ENCODE data around the gene ADAM29. TPM values are rescaled to one million over a fixed set of nuclear protein-coding genes. Genes with fewer than 3 reads are reported as not detected.

Gene ADAM29
- total and polyA plus RNA-seq, 7 donors: not detected

DNA sequence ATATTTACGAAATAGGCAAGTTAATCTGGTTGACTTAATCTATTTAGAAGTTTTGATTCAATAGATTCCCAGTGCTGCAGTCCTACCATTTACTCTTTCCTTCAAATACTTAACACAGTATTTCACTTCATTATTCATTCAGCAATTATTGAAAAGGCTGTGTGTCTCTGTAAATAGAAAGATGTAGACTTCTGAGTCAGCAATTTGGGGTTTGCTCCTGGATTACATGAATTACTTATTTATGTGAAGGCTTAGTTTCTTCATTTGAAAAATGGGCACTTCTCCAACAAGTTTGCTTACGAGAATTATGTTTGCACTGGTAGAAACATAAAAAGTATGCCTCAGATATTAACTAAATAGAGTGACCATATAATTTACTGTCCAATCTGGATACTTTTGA lies 17.4 kb downstream of the ADAM29 start:
- DNase-seq: no peak
- no peaks in the 10 kb centered on the region for H3K36me3 ChIP-seq
- no peak overlapping the region for H3K27ac ChIP-seq
- H3K27me3 ChIP-seq: no peaks in the 10 kb centered on the region
- no peaks in the 10 kb centered on the region for H3K9me3 ChIP-seq
- no peaks in the 10 kb centered on the region for H3K4me1 ChIP-seq
- no peak overlapping the region for H3K4me3 ChIP-seq
- 71 to 79% methylated on average over 2 of the region's 2 CpGs for WGBS, 2 donors
- TF ChIP-seq POLR2AphosphoS5 (IDR thresholded peaks at IDR 0.05) (no peak), EP300 (IDR thresholded peaks at IDR 0.05) (no peak), POLR2A (IDR thresholded peaks at IDR 0.05) (no peak)
- TF ChIP-seq, protein P1, sequence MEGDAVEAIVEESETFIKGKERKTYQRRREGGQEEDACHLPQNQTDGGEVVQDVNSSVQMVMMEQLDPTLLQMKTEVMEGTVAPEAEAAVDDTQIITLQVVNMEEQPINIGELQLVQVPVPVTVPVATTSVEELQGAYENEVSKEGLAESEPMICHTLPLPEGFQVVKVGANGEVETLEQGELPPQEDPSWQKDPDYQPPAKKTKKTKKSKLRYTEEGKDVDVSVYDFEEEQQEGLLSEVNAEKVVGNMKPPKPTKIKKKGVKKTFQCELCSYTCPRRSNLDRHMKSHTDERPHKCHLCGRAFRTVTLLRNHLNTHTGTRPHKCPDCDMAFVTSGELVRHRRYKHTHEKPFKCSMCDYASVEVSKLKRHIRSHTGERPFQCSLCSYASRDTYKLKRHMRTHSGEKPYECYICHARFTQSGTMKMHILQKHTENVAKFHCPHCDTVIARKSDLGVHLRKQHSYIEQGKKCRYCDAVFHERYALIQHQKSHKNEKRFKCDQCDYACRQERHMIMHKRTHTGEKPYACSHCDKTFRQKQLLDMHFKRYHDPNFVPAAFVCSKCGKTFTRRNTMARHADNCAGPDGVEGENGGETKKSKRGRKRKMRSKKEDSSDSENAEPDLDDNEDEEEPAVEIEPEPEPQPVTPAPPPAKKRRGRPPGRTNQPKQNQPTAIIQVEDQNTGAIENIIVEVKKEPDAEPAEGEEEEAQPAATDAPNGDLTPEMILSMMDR (IDR thresholded peaks at IDR 0.05): no peak
- intact Hi-C loops (cut with DNase I): no loop called here

DNA sequence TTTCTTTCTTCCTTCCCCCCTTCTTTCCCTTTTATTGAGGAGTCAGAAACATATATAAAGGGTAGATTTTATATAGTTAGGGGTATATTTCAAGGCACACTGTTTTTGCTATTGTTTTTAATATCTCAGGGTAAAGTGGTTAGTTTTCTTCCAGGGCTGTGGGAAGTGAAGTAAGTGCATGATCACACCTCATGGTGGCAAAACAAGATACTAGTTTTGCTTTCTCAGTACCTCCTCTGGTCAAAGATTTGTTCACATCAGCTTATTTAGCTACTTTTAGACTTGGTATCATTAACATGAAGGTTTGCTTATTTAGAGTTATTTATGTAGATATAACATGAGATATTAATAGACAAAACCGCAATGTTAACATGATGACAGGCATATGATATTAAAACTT lies 21.8 kb downstream of the ADAM29 start:
- TF ChIP-seq POLR2AphosphoS5 (IDR thresholded peaks at IDR 0.05): no peak
- TF ChIP-seq, protein P1 (IDR thresholded peaks at IDR 0.05): no peak
- TF ChIP-seq EP300 (IDR thresholded peaks at IDR 0.05): no peak
- no peak for TF ChIP-seq POLR2A (IDR thresholded peaks at IDR 0.05)
- 82 to 84% methylated on average over 1 of the region's 1 CpG for WGBS, 2 donors
- Histone ChIP-seq H3K27me3 (no peaks in the 10 kb centered on the region), H3K4me3 (no peak overlapping the region), H3K9me3 (no peaks in the 10 kb centered on the region), H3K27ac (no peak overlapping the region), H3K4me1 (no peaks in the 10 kb centered on the region), H3K36me3 (no peaks in the 10 kb centered on the region)
- intact Hi-C loops (cut with DNase I): no loop called here
- no peak for DNase-seq

DNA sequence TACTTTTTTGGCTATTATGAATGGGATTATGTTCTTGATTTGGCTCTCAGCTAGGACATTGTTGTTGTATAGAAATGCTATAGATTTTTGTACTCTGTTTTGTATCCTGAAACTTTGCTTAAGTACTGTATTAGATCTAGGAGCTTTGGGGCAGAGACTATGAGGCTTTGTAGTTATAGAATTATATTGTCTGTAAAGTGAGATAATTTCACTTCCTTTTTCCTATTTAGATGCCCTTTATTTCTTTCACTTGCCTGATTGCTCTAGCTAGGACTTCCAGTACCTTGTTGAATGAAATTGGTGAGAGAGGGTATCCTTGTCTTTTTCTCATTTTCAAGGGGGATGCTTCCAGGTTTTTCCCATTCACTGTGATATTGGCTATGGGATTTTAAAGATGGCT lies 28.1 kb downstream of the ADAM29 start:
- intact Hi-C loops (cut with DNase I): no loop called here
- DNase-seq: no peak
- Histone ChIP-seq H3K4me3 (no peak overlapping the region), H3K9me3 (no peaks in the 10 kb centered on the region), H3K4me1 (no peaks in the 10 kb centered on the region), H3K27me3 (no peaks in the 10 kb centered on the region), H3K36me3 (no peaks in the 10 kb centered on the region), H3K27ac (no peak overlapping the region)
- no peak for TF ChIP-seq POLR2A (IDR thresholded peaks at IDR 0.05)
- TF ChIP-seq POLR2AphosphoS5 (IDR thresholded peaks at IDR 0.05): no peak
- TF ChIP-seq EP300 (IDR thresholded peaks at IDR 0.05): no peak
- TF ChIP-seq, protein P1 (IDR thresholded peaks at IDR 0.05): no peak

DNA sequence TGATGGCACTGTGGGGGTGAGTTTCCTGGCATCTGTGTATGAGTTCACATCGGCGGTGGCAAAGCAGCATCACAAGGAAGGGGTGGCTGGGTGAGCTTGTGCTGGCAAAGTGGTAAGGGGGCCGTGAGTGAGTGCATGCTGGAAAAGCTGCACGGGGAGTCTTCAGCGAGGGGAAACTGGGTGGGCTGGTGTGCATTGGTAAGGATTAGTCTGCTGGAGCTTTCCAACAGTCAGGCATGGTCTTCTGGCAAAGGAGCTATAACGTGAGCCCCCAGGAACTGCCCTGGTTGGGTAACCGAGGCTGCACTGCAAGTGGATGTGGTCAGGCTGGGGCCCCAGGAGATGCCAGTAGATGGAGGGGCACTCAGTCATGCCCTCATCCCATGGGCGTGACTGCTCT lies 30.7 kb downstream of the ADAM29 start:
- Histone ChIP-seq H3K9me3 (no peaks in the 10 kb centered on the region), H3K36me3 (no peaks in the 10 kb centered on the region), H3K27me3 (no peaks in the 10 kb centered on the region), H3K27ac (no peak overlapping the region), H3K4me1 (no peaks in the 10 kb centered on the region), H3K4me3 (no peak overlapping the region)
- DNase-seq: no peak
- TF ChIP-seq, protein P1 (IDR thresholded peaks at IDR 0.05): no peak
- no peak for TF ChIP-seq EP300 (IDR thresholded peaks at IDR 0.05)
- WGBS, 2 donors: 87 to 89% methylated on average over 8 of the region's 8 CpGs
- intact Hi-C loops (cut with DNase I): no loop called here

DNA sequence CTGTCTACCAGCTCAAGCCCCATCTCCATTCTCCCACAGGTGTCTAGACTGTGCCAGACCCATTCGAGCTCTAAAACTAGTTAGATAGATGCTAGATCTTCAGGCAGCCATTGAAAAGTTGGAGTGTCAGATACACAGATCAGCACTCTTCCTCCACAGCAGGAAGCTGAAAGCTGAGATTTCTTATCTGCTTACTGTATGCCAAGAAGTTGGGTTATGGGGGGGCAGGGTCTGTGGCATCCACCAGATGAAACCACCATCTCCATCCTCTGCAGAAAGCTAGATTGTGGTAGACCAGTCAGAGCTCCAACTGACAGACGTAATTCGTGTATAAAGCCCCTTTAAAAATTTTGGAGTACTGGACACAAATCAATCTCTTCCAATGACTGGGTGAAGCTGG lies 54.8 kb downstream of the ADAM29 start:
- Histone ChIP-seq H3K27me3 (no peaks in the 10 kb centered on the region), H3K36me3 (no peaks in the 10 kb centered on the region), H3K4me1 (no peaks in the 10 kb centered on the region), H3K27ac (no peak overlapping the region), H3K9me3 (peaks cover 0 to 5% (median 0%) of the 10 kb centered on the region in 4 donors), H3K4me3 (no peak overlapping the region)
- TF ChIP-seq EP300 (IDR thresholded peaks at IDR 0.05) (no peak), POLR2AphosphoS5 (IDR thresholded peaks at IDR 0.05) (no peak), POLR2A (IDR thresholded peaks at IDR 0.05) (no peak)
- TF ChIP-seq, protein P1 (IDR thresholded peaks at IDR 0.05): no peak
- DNase-seq: no peak
- WGBS, 2 donors: 80 to 89% methylated on average over 3 of the region's 3 CpGs
- intact Hi-C loops (cut with DNase I): no loop called here

Measured in sigmoid colon (tissue), 7 donors.